DMS 273 (cell line): ENCODE measurements around the gene CD38.

Experiments used
- DNase-seq: peaks from one replicate; lab custom pipeline; 2025; ENCODE audit not compliant: unreplicated experiment; lab: John Stamatoyannopoulos, UW

CD38 gene

DNA sequence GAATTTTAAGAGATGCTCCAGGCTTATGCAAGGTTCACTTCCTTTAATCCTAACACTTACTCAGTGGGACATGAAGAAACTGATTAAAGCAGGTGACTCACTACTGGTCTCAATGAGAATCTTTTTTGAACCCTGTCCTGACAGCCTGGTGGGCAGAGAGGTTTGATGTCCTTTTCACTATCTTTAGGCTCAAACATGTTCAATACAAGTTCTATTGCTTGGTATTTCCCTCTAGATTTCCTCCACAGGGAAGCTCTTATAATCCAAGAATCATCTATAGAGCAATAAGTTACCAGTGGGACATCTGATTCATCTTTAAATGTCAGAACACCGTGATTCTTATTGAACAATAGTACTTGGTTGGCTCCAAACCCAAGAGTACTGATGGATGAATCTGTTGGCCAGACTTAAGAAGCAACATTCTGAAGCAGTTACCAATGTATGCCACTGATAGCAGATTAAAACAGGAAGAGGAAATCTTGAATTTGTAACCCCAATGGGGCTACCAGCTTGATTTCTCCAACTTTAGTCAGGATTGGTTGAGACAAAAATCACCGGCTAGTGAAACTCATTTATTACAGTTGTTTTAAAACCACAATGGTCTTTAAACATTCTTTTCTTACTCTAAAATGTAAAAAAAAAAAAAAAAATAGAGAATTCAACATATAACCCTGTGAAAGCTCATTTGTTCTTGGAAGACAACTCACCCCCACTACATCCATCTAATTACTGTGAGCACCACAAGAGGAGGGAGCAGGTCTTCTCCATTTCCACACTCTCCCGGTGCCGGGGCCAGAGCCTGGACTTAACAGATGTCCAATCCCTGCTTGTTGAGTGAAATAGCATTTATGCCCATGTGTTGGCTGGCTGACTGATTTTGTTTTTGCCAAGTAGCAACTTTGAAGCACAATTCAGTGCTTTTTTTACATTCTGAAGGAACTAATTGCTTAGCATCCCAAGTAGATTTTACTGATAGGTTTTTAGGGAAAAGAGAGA lies 117.1 kb downstream of the CD38 start:
- peak; percentile 48 for DNase-seq

- DNase-seq = no peak
Observed at GRCh38 chr4:15897577-15897976, 119.4 kb downstream of the CD38 start.

- no peak for DNase-seq
Observed at GRCh38 chr4:15898902-15899301, 120.8 kb downstream of the CD38 start.

GRCh38 chr4:15899511-15899910 lies 121.4 kb downstream of the CD38 start:
- DNase-seq = no peak

DNA sequence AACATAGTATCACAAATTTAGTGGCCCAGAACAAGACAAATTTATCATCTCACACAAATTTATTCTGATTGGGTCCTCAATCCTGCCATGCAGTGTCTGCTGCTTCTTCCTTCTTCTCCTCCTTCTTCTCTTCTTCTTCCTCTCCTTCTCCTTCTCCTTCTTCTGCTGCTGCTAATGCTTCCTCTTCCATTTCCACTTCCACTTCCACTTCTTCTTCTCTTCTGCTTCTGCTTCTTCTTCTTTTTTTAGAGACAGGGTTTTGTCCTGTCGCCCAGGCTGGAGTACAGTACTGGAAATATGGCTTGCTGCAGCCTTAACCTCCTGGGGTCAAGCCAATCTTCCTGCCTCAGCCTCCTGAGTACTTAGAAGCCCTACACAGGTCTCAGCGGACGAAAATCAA lies 122.9 kb downstream of the CD38 start:
- DNase-seq = no peak

DNA sequence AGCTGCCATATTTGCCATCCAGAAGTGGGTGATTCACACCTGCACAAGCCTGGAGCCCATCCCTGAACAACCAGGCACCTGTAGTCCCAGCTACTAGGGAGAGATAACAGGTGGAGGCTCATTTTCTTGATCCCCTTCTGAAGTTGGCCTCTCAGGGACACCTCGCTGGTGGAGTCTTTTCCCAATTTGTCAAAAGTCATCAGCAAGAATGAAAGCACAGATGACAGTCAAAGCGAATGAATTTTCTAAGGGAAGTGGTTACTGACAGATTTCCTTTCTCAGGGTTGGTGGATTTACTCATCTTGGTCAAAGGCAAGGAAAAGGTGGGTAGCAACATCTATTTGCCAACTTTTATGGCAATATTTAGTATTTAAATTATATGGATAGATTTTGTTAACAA lies 123.9 kb downstream of the CD38 start:
- no peak for DNase-seq

DNA sequence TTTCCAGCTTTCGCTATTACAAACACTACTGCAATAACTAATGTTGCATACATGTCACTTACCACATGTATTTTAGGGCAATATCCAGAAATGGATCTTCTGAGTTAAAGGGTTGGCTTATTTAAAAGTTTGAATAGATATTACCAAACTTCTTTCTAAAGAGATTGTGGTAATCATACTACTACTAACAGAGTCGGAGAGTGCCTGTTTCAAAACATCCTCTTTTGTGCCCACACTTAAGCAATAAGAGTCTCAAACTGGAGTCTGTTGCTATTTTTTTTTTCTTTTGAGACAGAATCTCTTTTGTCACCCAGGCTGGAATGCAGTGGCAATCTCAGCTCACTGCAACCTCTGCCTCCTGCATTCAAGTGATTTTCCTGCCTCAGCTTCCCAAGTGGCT lies 124.6 kb downstream of the CD38 start:
- no peak for DNase-seq
